Measurements from ENCODE around the gene CHMP2B.

DNA sequence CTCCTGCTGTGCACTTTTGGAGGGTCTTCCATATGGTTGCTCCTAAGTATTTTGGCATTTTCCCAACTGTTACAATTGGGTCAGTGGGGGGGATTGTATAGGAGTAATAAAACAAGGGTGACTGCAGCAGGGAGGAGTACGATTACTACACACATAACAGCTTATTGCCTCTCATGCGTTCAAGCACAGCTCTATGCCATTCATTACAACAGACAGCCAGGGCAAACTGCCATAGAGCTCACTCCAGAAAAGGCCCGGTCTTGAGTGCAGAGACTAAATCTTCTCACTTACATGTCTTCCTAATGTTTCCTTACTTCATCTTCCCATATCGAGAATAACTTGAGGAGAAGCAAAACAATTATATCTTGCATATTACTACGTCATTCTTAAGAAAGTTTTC lies 1.4 kb upstream of the CHMP2B start:
- TF ChIP-seq CTCF (conservative IDR thresholded peaks at IDR 0.05; ENCODE audit: low read length) (no peak), EZH2phosphoT487 (IDR thresholded peaks at IDR 0.05; ENCODE audit: borderline replicate concordance, low read depth, low read length) (no peak)
